ACC112 (cell line): ENCODE data around the gene STAG2.
A peak's percentile ranks its signal among the peaks of the same experiment; 100 is the strongest.

Experiments used
- H2AFZ ChIP-seq: fragments of 200-600 bp; sonication (generic); one replicate; pipeline ENCODE4 v1.6.0; 2017; ENCODE audit warnings: antibody characterized with exemption, low read length; ENCODE audit not compliant: unreplicated experiment
- H3K27ac ChIP-seq: fragments of 200-600 bp; sonication (generic); 2 replicates; pipeline ENCODE4 v1.5.1; 2014; ENCODE audit warnings: low read depth, mild to moderate bottlenecking, antibody characterized with exemption, low read length, moderate library complexity
- H3K27me3 ChIP-seq: fragments of 200-600 bp; sonication (generic); 2 replicates; pipeline ENCODE4 v1.6.1; 2014; ENCODE audit warnings: mild to moderate bottlenecking, antibody characterized with exemption, low read length, moderate library complexity, mixed read lengths; ENCODE audit not compliant: insufficient read depth
- H3K36me3 ChIP-seq: fragments of 200-600 bp; sonication (generic); 2 replicates; pipeline ENCODE4 v1.6.1; 2016; ENCODE audit warnings: mild to moderate bottlenecking, antibody characterized with exemption, low read length, moderate library complexity, mixed read lengths; ENCODE audit not compliant: insufficient read depth
- H3K4me1 ChIP-seq: fragments of 200-600 bp; sonication (generic); one replicate; pipeline ENCODE4 v1.6.1; 2016; ENCODE audit warnings: low read length, mixed read lengths; ENCODE audit not compliant: insufficient read depth, unreplicated experiment, control insufficient read depth
- H3K4me3 ChIP-seq: fragments of 200-600 bp; sonication (generic); 2 replicates; pipeline ENCODE4 v1.5.1; 2014; ENCODE audit warnings: mild to moderate bottlenecking, low read depth, low read length
- H3K79me2 ChIP-seq: fragments of 200-600 bp; sonication (generic); one replicate; pipeline ENCODE4 v1.6.0; 2016; ENCODE audit warnings: low read length; ENCODE audit not compliant: control insufficient read depth, unreplicated experiment, insufficient read depth

The STAG2 gene

GRCh38 chrX:123994730-123995129 is 33.2 kb downstream of the STAG2 start:
- no peak overlapping the region for H3K27ac ChIP-seq
- H3K4me3 ChIP-seq = no peak overlapping the region
- no peak overlapping the region for H2AFZ ChIP-seq
- peaks cover 83% of the 10 kb centered on the region for H3K79me2 ChIP-seq
- no peaks in the 10 kb centered on the region for H3K36me3 ChIP-seq
- H3K4me1 ChIP-seq = peaks cover 23% of the 10 kb centered on the region
- no peaks in the 10 kb centered on the region for H3K27me3 ChIP-seq

GRCh38 chrX:124001581-124001980 is 40.1 kb downstream of the STAG2 start:
- Histone ChIP-seq H3K4me1 (no peaks in the 10 kb centered on the region), H2AFZ (no peak overlapping the region), H3K4me3 (no peak overlapping the region), H3K27me3 (no peaks in the 10 kb centered on the region), H3K36me3 (no peaks in the 10 kb centered on the region), H3K27ac (no peak overlapping the region), H3K79me2 (peaks cover 74% of the 10 kb centered on the region)

GRCh38 chrX:124005228-124005627 is 43.7 kb downstream of the STAG2 start:
- peaks cover 75% of the 10 kb centered on the region for H3K79me2 ChIP-seq
- no peaks in the 10 kb centered on the region for H3K36me3 ChIP-seq
- no peak overlapping the region for H3K27ac ChIP-seq
- H3K4me1 ChIP-seq = no peaks in the 10 kb centered on the region
- H3K27me3 ChIP-seq = no peaks in the 10 kb centered on the region
- no peak overlapping the region for H2AFZ ChIP-seq
- no peak overlapping the region for H3K4me3 ChIP-seq

GRCh38 chrX:124010157-124010556 is 48.7 kb downstream of the STAG2 start:
- no peaks in the 10 kb centered on the region for H3K27me3 ChIP-seq
- H2AFZ ChIP-seq = no peak overlapping the region
- no peak overlapping the region for H3K4me3 ChIP-seq
- no peak overlapping the region for H3K27ac ChIP-seq
- H3K36me3 ChIP-seq = no peaks in the 10 kb centered on the region
- H3K4me1 ChIP-seq = no peaks in the 10 kb centered on the region
- H3K79me2 ChIP-seq = peaks cover 81% of the 10 kb centered on the region

- Histone ChIP-seq H3K4me1 (no peaks in the 10 kb centered on the region), H3K79me2 (peaks cover 78% of the 10 kb centered on the region), H3K36me3 (no peaks in the 10 kb centered on the region), H2AFZ (no peak overlapping the region), H3K27ac (no peak overlapping the region), H3K4me3 (no peak overlapping the region), H3K27me3 (no peaks in the 10 kb centered on the region)
Measured at GRCh38 chrX:124010566-124010965, 49.1 kb downstream of the STAG2 start.

- H3K27ac ChIP-seq = no peak overlapping the region
- H3K79me2 ChIP-seq = peaks cover 83% of the 10 kb centered on the region
- H3K27me3 ChIP-seq = no peaks in the 10 kb centered on the region
- no peaks in the 10 kb centered on the region for H3K4me1 ChIP-seq
- no peak overlapping the region for H3K4me3 ChIP-seq
- no peak overlapping the region for H2AFZ ChIP-seq
- H3K36me3 ChIP-seq = no peaks in the 10 kb centered on the region
Measured at GRCh38 chrX:124015721-124016120, 54.2 kb downstream of the STAG2 start.

GRCh38 chrX:124016825-124017224 is 55.3 kb downstream of the STAG2 start:
- Histone ChIP-seq H3K79me2 (peaks cover 78% of the 10 kb centered on the region), H2AFZ (no peak overlapping the region), H3K4me1 (peaks cover 6% of the 10 kb centered on the region), H3K27me3 (no peaks in the 10 kb centered on the region), H3K36me3 (no peaks in the 10 kb centered on the region), H3K27ac (no peak overlapping the region), H3K4me3 (no peak overlapping the region)

- no peak overlapping the region for H2AFZ ChIP-seq
- H3K36me3 ChIP-seq = no peaks in the 10 kb centered on the region
- H3K4me3 ChIP-seq = no peak overlapping the region
- H3K27me3 ChIP-seq = no peaks in the 10 kb centered on the region
- peaks cover 72% of the 10 kb centered on the region for H3K79me2 ChIP-seq
- no peak overlapping the region for H3K27ac ChIP-seq
- peaks cover 8% of the 10 kb centered on the region for H3K4me1 ChIP-seq
Measured at GRCh38 chrX:124018023-124018422, 56.5 kb downstream of the STAG2 start.

- Histone ChIP-seq H3K27me3 (no peaks in the 10 kb centered on the region), H2AFZ (no peak overlapping the region), H3K4me1 (peaks cover 27% of the 10 kb centered on the region), H3K36me3 (peaks cover 10% of the 10 kb centered on the region), H3K27ac (peak overlapping the region; percentile 66), H3K4me3 (no peak overlapping the region), H3K79me2 (peaks cover 41% of the 10 kb centered on the region)
Measured at GRCh38 chrX:124023838-124024238, 62.3 kb downstream of the STAG2 start.

- Histone ChIP-seq H3K27me3 (no peaks in the 10 kb centered on the region), H3K4me3 (no peak overlapping the region), H3K4me1 (peaks cover 23% of the 10 kb centered on the region), H3K27ac (no peak overlapping the region), H3K36me3 (peaks cover 10% of the 10 kb centered on the region), H3K79me2 (peaks cover 25% of the 10 kb centered on the region), H2AFZ (no peak overlapping the region)
Measured at GRCh38 chrX:124026529-124026928, 65.0 kb downstream of the STAG2 start.

- H2AFZ ChIP-seq = no peak overlapping the region
- peaks cover 10% of the 10 kb centered on the region for H3K36me3 ChIP-seq
- H3K4me3 ChIP-seq = no peak overlapping the region
- H3K27ac ChIP-seq = peak overlapping the region; percentile 58
- peaks cover 18% of the 10 kb centered on the region for H3K79me2 ChIP-seq
- peaks cover 18% of the 10 kb centered on the region for H3K4me1 ChIP-seq
- no peaks in the 10 kb centered on the region for H3K27me3 ChIP-seq
Measured at GRCh38 chrX:124028182-124028581, 66.7 kb downstream of the STAG2 start.
